ENCODE results near the gene PHF12. TPM values are rescaled to one million over a fixed set of nuclear protein-coding genes. Genes with fewer than 3 reads are reported as not detected.

The PHF12 gene
- total and polyA plus RNA-seq, 10 of the 15 experiments (the other 5 are each of a cell fraction or from before 2014, with no cell fraction given), result 1.3 to 43.9 (median 19.2) TPM

DNA sequence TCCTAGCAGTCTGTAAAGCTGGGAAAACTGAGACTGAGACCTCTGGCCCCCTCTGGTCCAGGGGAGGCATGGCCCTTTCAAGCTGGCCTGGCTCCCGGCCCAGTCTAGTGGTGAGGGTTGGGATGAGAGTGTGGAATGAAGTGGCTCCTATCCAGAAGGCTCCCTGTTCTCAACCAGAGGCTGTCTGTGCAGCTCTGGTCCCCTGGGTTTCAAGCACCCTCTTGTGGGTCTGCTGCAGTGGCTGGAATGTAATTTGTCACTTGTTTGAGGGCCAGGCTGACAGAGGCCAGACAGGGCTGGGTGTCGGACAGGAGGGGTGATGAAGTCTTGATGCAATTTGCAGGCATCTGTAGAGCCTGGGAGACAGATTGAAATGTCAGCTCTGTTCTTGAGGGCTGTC lies 22.1 kb upstream of the PHF12 start (continued):
- TF ChIP-seq, protein P1, sequence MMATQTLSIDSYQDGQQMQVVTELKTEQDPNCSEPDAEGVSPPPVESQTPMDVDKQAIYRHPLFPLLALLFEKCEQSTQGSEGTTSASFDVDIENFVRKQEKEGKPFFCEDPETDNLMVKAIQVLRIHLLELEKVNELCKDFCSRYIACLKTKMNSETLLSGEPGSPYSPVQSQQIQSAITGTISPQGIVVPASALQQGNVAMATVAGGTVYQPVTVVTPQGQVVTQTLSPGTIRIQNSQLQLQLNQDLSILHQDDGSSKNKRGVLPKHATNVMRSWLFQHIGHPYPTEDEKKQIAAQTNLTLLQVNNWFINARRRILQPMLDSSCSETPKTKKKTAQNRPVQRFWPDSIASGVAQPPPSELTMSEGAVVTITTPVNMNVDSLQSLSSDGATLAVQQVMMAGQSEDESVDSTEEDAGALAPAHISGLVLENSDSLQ (IDR thresholded peaks at IDR 0.05), result no peak
- TF ChIP-seq RAD21 (IDR thresholded peaks at IDR 0.05; ENCODE audit: insufficient read depth, low read depth, low read length) (no peak), BACH1 (IDR thresholded peaks at IDR 0.05; ENCODE audit: borderline replicate concordance) (no peak)
- TF ChIP-seq, protein P2, sequence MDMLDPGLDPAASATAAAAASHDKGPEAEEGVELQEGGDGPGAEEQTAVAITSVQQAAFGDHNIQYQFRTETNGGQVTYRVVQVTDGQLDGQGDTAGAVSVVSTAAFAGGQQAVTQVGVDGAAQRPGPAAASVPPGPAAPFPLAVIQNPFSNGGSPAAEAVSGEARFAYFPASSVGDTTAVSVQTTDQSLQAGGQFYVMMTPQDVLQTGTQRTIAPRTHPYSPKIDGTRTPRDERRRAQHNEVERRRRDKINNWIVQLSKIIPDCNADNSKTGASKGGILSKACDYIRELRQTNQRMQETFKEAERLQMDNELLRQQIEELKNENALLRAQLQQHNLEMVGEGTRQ (IDR thresholded peaks at IDR 0.05; ENCODE audit: borderline replicate concordance, low read depth, low read length), result no peak
- TF ChIP-seq, protein P3, sequence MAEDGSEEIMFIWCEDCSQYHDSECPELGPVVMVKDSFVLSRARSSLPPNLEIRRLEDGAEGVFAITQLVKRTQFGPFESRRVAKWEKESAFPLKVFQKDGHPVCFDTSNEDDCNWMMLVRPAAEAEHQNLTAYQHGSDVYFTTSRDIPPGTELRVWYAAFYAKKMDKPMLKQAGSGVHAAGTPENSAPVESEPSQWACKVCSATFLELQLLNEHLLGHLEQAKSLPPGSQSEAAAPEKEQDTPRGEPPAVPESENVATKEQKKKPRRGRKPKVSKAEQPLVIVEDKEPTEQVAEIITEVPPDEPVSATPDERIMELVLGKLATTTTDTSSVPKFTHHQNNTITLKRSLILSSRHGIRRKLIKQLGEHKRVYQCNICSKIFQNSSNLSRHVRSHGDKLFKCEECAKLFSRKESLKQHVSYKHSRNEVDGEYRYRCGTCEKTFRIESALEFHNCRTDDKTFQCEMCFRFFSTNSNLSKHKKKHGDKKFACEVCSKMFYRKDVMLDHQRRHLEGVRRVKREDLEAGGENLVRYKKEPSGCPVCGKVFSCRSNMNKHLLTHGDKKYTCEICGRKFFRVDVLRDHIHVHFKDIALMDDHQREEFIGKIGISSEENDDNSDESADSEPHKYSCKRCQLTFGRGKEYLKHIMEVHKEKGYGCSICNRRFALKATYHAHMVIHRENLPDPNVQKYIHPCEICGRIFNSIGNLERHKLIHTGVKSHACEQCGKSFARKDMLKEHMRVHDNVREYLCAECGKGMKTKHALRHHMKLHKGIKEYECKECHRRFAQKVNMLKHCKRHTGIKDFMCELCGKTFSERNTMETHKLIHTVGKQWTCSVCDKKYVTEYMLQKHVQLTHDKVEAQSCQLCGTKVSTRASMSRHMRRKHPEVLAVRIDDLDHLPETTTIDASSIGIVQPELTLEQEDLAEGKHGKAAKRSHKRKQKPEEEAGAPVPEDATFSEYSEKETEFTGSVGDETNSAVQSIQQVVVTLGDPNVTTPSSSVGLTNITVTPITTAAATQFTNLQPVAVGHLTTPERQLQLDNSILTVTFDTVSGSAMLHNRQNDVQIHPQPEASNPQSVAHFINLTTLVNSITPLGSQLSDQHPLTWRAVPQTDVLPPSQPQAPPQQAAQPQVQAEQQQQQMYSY (CRISPR knock-in tag; IDR thresholded peaks at IDR 0.05), result no peak
- TF ChIP-seq, protein P4, sequence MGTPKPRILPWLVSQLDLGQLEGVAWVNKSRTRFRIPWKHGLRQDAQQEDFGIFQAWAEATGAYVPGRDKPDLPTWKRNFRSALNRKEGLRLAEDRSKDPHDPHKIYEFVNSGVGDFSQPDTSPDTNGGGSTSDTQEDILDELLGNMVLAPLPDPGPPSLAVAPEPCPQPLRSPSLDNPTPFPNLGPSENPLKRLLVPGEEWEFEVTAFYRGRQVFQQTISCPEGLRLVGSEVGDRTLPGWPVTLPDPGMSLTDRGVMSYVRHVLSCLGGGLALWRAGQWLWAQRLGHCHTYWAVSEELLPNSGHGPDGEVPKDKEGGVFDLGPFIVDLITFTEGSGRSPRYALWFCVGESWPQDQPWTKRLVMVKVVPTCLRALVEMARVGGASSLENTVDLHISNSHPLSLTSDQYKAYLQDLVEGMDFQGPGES (IDR thresholded peaks at IDR 0.05), result no peak

Data from GM12878 (cell line).